Loucy (cell line): Measurements from ENCODE around the gene PSME2.

Source experiments
- EZH2phosphoT487 ChIP-seq: fragments of 200-600 bp; IDR thresholded peaks from 2 replicates; pipeline ENCODE4 v1.6.1; 2018; ENCODE audit warnings: antibody characterized with exemption, mild to moderate bottlenecking, moderate library complexity, borderline replicate concordance
- TF ChIP-seq, protein P1 (sequence below): fragments of 200-600 bp; sonication (generic); conservative IDR thresholded peaks from 2 replicates; pipeline ENCODE4 v1.5.1; 2014; ENCODE audit warnings: mild to moderate bottlenecking, antibody characterized with exemption, low read length

DNA sequence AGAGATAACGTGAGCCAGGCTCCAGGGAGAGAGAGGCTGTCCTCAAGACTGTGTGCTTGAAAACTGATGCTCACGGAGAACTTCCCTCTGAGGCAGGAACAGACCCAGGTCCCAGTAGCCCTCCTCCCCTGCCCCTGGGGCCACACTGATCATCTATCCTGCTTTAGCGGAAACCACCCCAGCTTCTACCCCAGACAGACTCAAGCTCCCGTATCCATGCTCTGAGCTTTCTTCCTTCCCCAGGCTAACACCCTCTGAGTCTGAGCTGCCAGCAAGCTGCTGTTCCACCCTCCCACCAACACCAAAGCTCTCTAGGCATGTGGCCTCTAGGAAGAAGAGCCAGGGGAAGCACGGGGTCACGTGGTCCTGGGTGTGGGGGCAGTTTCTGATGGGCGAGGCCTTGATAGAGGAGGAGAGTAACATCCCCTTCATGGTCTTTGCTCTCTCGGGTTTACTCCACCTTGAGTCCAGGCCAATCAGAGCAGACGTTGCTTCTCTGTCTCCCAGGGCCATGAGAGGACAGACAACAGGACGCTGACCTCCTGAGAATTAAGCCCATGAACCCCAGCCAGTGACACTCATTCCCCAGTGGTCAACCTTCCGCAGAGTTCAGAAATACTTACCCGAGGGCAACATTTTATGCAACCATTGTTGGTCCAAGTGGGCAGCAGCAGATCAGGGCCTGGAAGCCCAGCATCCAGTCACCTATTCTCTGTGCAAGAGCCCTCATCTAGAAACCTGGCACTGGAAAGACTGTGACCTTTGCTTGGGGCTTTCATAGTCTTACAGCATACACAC lies 50.9 kb downstream of the PSME2 start:
- TF ChIP-seq, protein P1, sequence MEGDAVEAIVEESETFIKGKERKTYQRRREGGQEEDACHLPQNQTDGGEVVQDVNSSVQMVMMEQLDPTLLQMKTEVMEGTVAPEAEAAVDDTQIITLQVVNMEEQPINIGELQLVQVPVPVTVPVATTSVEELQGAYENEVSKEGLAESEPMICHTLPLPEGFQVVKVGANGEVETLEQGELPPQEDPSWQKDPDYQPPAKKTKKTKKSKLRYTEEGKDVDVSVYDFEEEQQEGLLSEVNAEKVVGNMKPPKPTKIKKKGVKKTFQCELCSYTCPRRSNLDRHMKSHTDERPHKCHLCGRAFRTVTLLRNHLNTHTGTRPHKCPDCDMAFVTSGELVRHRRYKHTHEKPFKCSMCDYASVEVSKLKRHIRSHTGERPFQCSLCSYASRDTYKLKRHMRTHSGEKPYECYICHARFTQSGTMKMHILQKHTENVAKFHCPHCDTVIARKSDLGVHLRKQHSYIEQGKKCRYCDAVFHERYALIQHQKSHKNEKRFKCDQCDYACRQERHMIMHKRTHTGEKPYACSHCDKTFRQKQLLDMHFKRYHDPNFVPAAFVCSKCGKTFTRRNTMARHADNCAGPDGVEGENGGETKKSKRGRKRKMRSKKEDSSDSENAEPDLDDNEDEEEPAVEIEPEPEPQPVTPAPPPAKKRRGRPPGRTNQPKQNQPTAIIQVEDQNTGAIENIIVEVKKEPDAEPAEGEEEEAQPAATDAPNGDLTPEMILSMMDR = no peak
- no peak for TF ChIP-seq EZH2phosphoT487
